Measurements from ENCODE around the gene SMAD2.

- TF ChIP-seq CTCF (IDR thresholded peaks at IDR 0.05; ENCODE audit: low read length) (no peak), EZH2 (optimal IDR thresholded peaks at IDR 0.05; ENCODE audit: low read depth, low read length) (no peak)
These were observed 21.9 kb downstream of the SMAD2 start for GRCh38 chr18:47908592-47908991.
